GM18498 (cell line): ENCODE data around the gene NTSR1.
A peak's percentile ranks its signal among the peaks of the same experiment; 100 is the strongest.

Experiments used
- ATAC-seq: cut with Tn5 transposase; IDR thresholded peaks from one replicate; pipeline ENCODE4 v1.9.1; 2021; ENCODE audit warnings: mild to moderate bottlenecking, moderate library complexity; ENCODE audit not compliant: unreplicated experiment

The NTSR1 gene

GRCh38 chr20:62737271-62737811, 28.7 kb downstream of the NTSR1 start:
- no peak for ATAC-seq

DNA sequence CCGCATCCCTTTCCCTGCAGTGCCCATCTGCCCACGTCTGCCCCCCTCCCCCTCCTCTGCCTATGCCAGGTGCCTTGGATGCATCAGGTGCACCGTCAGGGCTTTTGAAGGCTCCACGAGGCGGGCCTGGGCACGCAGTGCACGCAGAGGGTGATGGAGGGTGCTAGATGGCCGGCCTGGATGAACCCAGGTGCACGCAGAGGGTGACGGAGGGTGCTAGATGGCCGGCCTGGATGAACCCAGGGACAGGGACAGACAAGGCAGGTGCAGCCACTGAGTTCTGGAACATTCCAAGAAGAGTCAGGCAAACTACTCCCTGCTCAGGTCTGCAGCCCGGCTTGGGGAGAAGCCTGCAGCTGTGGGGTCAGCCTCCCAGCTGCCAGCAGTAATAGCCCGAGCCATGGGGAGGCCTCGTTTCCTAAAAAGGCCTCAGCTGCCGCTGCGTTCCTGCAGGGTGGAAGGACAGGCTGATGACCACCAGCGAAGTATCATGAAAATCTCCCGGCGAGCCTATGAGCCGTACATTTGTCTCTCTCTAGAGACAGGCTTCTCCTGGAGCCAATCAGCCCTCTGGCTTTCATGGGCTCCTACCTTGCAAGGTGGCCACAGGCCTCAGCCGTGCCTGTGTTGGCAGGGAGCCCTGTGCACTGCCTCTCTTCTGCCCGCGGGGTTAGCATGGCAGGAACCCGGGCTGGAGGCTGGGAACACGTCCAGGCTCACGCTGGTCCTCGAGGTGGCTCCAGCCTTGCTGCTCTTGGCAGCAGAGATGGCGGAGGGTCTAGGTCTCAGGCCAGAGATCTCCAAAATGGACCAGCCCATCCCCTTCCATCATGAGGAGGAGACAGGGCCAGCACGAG, 29.6 kb downstream of the NTSR1 start:
- ATAC-seq: no peak

DNA sequence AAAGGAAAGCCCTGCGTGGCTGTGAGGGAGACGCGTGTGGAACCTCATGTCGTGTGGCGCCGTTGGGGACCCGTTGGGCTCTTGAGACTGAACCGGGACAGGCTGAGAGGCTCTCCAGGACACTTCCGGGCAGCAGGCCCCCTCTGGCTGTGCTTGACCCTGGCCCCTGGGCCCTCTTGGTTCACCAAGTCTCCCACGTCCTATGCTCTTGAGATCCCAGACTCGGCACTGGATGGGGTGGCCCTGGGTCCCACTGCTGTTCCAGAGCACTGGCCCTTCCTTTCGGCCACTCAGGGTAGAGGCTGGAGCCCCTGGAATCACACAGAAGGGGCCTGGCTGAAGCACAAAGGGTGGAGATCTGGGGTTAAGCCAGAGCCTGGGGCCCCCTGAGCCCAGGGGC, 30.4 kb downstream of the NTSR1 start:
- no peak for ATAC-seq

DNA sequence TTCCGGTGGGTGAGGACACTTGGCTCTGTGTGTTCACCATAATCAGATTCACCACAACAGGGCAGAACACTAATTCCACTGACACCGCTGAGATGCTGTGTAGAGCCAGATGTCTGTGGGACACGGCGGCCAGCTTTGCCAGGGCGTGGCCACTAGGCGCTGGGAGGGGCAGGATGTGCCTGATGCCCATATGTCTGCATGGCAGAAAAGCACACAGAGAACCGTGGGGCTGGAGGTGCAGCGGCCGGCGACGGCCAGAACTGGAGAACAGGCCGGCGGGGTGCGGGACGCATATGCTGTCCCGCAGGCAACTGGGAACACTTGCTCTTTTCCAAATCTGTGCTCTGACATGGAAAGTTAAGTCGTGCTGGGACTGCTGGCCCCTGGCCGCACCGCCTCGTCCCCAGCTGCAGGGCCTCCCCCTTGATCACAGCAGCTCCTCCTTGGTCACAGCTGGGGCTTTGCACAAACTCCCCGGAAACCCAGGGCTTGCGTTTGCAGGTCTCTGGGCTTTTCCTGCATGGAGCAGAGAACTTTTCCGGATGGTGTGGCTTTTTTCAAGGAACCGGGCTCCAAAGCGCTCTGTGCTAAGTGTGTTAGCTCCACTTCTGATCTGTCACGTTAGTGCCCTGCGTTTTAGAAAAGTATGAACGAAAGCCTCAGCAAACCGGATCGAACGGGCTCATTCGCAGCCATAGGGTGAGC, 31.1 kb downstream of the NTSR1 start:
- peak; percentile 19 for ATAC-seq

DNA sequence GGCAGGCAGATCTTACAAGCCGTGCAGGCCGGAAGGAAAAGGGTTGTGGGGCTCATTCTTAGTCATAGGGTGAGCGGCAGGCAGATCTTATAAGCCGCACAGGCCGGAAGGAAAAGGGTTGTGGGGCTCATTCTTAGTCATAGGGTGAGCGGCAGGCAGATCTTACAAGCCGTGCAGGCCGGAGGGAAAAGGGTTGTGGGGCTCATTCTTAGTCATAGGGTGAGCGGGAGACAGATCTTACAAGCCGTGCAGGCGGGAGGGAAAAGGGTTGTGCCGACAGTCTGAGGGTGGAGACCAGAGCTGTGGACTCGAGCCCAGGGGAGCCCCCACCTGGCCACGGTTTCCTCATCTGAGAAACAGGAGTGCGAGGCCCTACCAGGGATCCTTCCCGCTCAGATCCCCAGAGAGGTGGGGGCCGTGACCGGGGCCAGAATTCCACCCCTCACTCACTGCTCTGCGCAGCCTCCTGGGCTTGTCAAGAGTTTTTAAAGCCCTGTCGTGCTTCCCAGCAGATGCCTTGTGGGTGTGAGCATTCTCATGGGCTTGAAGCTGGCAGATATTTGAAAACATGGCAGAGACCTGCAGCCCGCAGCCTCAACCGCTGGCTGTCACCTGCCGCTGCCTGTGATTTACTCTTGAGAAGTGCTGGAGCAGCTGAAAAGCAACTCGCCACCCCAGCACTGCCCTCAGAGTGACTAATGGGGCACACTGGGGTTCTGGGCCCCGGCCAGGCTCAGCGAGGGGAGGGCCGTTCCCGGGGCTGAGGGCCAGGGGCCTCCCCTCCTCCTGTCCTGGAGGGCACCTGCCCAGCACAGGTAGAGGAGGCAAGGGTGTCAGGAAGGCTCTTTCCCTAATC, 31.9 kb downstream of the NTSR1 start:
- peak; percentile 74 for ATAC-seq

- ATAC-seq: no peak
Observed at GRCh38 chr20:62741191-62741691, 32.6 kb downstream of the NTSR1 start.

DNA sequence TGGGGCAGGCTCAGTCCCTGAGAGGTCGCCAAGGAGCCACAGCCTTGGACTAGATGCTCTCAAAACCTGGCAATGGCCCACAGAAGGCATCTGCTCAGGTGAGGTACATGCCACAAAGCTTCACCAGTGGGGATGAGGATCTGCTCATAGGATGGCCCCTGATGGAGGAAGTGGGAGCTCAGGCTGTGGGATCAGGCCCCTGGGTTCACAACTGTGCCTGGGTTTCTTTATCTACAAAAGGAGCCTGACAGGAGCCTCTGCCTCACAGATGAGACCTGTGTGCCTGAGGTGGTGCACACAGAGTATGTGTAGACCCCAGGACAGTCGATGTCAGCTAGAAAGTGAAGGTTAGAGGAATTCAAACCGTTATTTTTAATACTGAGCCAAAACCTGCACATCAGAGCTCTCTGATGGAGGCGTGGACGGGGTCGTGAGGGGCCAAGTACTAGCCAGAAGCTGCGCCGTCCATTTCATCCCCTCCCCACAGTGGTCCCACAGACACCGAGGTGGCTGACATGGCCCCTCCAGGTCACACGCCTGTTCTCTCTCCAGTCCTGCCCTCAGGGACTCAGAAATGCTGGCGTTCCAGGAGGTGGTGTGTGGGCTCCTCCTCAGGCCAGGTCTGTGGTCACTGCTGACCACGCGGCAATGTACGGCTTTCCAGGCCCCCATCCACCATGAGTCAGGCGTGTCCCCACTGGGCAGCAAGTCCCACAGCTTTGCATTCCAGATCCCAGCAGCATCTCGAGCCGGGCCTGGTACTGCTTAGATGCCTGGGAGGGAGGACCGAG, 33.3 kb downstream of the NTSR1 start:
- no peak for ATAC-seq

DNA sequence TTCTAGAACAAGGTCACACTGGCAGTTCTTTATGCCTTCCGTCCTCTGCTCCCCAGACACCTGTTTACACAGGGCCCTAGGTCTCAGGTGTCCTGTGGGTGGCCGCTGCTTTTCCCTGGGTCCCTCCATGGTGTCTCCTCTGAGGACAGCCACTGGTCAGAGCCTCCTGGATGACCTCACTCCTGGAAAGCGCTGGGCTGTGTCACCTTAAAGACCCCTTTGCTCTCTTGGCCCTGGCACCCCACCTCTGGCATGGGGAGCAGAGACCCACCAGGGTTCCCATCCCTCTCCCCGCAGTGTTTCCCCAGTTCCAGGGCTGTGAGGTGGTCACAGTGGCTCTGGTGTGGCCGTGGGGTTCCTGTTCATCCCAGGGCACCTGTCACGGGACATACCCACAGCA, 33.9 kb downstream of the NTSR1 start:
- no peak for ATAC-seq

GRCh38 chr20:62742979-62743776, 34.5 kb downstream of the NTSR1 start:
- ATAC-seq: no peak

DNA sequence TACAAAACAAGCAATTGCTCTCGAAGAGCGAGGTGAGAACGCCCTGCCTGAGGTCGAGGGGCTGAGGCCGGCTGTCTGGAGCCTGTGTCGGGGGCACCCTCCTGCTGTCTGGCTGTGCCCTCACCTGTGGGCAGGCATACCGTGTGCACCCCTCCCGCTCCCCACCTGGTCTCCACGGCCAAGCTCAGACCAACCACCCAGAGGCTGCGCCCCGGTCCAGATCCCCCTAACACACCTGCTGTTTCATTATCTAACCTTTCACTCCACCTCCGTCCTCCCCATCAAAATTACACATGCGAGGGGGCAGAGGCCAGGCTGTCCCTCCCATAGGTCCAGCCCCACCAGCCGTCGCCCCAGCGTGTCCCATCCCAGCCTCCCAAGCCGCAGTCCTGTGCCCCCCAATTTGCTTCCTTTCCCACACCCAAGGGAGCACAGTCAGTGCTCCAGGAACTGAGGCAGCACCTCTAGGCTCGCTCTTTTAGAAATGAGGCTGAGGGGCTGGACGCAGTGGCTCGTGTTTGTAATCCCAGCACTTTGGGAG, 35.2 kb downstream of the NTSR1 start:
- no peak for ATAC-seq

DNA sequence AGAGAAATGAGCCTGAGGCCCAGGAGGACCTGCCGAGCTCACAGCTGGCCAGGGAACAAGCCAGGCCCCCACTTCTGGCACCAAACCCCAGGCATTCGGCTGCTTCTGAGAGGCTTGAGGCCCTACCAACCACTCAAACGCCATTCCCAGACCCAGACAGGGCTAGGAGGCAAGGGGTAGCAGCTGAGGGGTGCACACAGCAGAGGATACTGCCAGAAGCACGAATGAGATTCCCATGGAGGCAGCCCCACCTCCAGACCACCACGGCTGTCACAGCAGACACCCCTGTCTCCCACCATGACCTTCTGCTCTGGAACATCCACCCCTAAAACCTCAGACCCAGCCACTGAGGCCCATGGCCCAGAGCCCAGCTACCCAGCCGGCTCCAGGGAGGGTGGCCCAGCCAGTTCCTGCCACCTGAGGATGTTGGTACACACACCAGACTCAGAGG, 36.1 kb downstream of the NTSR1 start:
- no peak for ATAC-seq

DNA sequence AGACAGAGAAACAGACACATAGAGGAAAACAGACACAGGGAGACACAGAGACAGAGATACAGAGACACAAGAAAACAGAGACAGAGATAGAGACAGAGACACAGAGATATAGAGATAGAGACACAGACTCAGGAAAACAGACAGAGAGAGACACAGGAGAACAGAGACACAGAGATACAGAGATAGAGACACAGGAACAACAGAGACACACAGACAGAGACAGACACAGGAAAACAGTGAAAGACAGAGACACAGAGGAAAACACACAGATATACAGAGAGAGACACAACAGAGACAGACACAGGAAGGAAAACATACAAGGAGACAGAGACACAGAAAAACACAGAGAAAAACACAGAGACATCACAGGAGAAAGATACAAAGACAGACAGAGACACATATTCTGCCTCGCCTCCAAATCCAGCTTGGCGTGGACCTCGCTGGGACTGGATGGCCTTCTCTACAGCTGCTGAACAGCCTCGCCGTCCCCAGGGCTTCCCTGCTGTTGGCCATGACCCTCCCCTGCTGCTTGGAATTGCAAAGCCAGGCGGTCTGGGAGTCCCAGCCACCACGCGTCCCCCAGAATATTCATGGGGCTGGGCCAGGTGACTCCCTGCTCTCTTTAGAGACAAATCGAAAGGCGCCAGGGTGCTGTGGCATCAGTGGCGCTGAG, 36.8 kb downstream of the NTSR1 start:
- ATAC-seq: no peak

GRCh38 chr20:62745952-62746288, 37.3 kb downstream of the NTSR1 start:
- ATAC-seq: no peak

- ATAC-seq: no peak
Observed at GRCh38 chr20:62748311-62748710, 39.7 kb downstream of the NTSR1 start.

DNA sequence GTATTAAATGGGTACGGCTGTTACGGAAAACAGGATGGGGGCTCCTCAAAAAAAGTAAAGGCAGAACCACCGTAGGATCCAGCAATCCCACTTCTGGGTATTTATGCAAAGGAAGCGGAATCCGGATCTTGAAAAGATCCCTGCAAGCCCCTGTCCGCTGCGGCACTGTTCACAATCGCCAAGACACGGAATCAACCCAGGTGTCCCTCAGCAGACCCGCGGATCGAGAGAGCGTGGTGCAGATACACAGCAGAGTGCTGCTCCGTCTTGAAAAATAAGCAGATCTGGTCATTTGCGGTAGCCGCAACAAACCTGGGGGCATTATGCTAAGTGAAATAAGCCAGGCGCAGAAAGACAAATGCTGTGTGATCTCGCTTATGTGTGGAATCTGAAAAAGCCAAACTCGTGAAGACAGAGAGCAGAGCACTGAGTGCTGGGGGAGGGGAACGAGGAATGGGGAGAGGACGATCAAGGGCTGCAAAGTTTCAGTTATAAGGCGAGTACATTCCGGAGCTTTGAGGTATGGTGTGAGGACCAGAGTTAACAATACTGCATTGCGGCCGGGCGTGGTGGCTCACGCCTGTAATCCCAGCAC, 41.3 kb downstream of the NTSR1 start:
- ATAC-seq: no peak

DNA sequence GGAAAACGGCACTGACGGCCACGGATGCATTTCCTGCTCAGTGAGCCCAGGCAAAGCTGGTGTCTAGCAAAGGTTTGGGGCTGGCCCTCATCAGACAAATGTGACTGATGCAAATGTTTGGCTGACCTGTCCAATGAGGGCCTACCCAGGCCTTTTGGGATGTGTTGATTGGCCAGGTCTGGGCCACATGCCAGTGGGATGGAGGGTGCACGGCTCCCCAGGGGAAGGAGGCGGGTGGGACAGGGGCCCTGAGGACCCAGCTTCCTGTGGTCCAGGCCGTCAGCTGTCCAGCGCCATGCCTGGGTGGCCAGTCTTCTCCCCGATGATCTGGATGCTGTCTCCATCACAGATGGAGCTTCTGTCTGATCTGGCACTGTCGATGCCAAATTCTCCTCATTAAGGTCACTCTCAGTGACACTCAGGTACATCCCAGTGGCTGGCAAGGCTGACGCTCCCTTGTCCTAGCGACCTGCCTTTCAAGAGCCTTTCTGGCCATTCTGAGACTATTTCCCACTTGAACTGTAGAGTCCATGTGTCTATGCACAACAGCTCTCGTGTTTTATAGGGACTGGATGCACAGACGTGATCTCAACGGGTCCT, 43.0 kb downstream of the NTSR1 start:
- ATAC-seq: no peak

DNA sequence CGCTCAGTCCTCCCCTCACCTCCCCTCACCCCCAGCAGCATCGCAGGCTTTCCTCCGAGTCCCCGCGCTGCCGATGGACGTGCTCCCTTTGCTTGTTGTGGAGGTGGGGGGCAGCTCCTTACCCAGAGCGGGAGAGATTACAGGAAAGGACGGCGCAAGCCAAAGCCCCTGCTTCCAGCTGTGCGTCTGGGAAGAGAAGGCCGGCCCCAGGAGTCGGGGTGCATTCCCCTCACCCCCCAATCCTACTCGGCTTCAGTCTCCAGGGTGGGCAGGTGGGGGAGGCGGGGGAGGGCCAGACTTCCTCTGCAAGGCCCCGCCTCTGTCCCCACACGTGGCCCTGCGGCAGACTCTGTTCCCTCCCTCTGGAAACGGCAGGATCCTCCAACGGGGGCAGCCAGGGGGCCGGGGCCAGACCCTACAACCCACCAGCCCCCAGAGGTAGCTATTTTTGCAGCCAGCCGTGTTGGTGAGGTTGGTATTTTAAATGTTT, 43.6 kb downstream of the NTSR1 start:
- no peak for ATAC-seq
